ENCODE data around the gene NOMO2.
"Not testable (repeated sequence)": the region's sequence is repeated elsewhere in the genome, so short reads cannot be mapped to it uniquely, and the experiment has no call there.

GRCh38 chr16:18547382-18547781, 14.5 kb downstream of the NOMO2 start:
- TF ChIP-seq TAF1 (IDR thresholded peaks at IDR 0.05; ENCODE audit: low read depth, low read length); POLR2AphosphoS5 (IDR thresholded peaks at IDR 0.05; ENCODE audit: low read depth, low read length); POLR2A (IDR thresholded peaks at IDR 0.05; ENCODE audit: low read depth, low read length); POU2F2 (IDR thresholded peaks at IDR 0.05; ENCODE audit: low read depth, low read length); PAX5 (IDR thresholded peaks at IDR 0.05; ENCODE audit: insufficient read depth, low read length, severe bottlenecking); SPI1 (IDR thresholded peaks at IDR 0.05; ENCODE audit: low read depth, low read length): not testable (repeated sequence)
